IMR-90 (cell line): ENCODE results near the gene S100A4. TPM values are rescaled to one million over a fixed set of nuclear protein-coding genes. Genes with fewer than 3 reads are reported as not detected.

Experiments used
- ATAC-seq: fragments of 200-7000 bp; cut with Tn5 transposase; 2 replicates; pipeline ENCODE4 v1.9.1; 2020; ENCODE audit warnings: low read depth, mild to moderate bottlenecking, moderate library complexity
- BruUV-seq: library from RNA; stranded (reverse); fragments of 400-500 nt; replicated peaks from 2 replicates; lab custom pipeline; 2021; lab: Mats Ljungman, UMichigan
- CTCF ChIA-PET: fragments of 300-600 bp; formaldehyde crosslinking; extraction: SDS; loops from one replicate; lab custom pipeline; 2021; ENCODE audit warnings: antibody characterized with exemption; lab: Yijun Ruan, JAX
- POLR2A ChIA-PET: fragments of 300-600 bp; sonication (Branson Sonifier 250); formaldehyde crosslinking; loops from one replicate; lab custom pipeline; 2022; ENCODE audit warnings: antibody characterized with exemption; ENCODE audit not compliant: unreplicated experiment; lab: Charles Lee
- DNase-seq: peaks from one replicate; pipeline ENCODE4 v3.0.0; 2013
- H2AFZ ChIP-seq: replicated peaks from 2 replicates; pipeline ENCODE3; 2013; ENCODE audit warnings: low read length, mild to moderate bottlenecking; ENCODE audit not compliant: poor library complexity
- H2AK5ac ChIP-seq: 2 replicates; pipeline ENCODE4 v1.6.1; 2013; ENCODE audit warnings: low read depth, low read length, inconsistent platforms
- H2AK9ac ChIP-seq: replicated peaks from 2 replicates; pipeline ENCODE3; 2013; ENCODE audit warnings: mild to moderate bottlenecking, low read depth, low read length, moderate library complexity; ENCODE audit not compliant: poor library complexity
- H2BK120ac ChIP-seq: 2 replicates; pipeline ENCODE4 v1.6.1; 2013; ENCODE audit warnings: low read depth, low read length, inconsistent platforms
- H2BK15ac ChIP-seq: 3 replicates; pipeline ENCODE4 v1.6.1; 2013; ENCODE audit warnings: low read depth, low read length, inconsistent platforms
- H2BK20ac ChIP-seq: 2 replicates; pipeline ENCODE4 v1.6.1; 2013; ENCODE audit warnings: low read depth, mild to moderate bottlenecking, inconsistent platforms, low read length, moderate library complexity
- H2BK5ac ChIP-seq: 2 replicates; pipeline ENCODE4 v1.6.1; 2013; ENCODE audit warnings: mild to moderate bottlenecking, low read depth, low read length, inconsistent platforms; ENCODE audit not compliant: poor library complexity, severe bottlenecking
- H3K14ac ChIP-seq: replicated peaks from 2 replicates; pipeline ENCODE4 v1.6.1; 2013; ENCODE audit warnings: low read depth, low read length, inconsistent platforms
- H3K18ac ChIP-seq: 2 replicates; pipeline ENCODE4 v1.6.1; 2013; ENCODE audit warnings: low read depth, low read length, control low read depth
- H3K23ac ChIP-seq: 2 replicates; pipeline ENCODE4 v1.6.1; 2013; ENCODE audit warnings: low read depth, low read length, inconsistent platforms
- H3K27ac ChIP-seq: 2 replicates; pipeline ENCODE4 v1.5.1; 2013; ENCODE audit warnings: mild to moderate bottlenecking, control low read depth, low read length; ENCODE audit not compliant: insufficient read depth
- H3K27me3 ChIP-seq: 2 replicates; pipeline ENCODE4 v1.6.1; 2013; ENCODE audit warnings: low read length; ENCODE audit not compliant: control insufficient read depth, insufficient read depth
- H3K36me3 ChIP-seq: 2 replicates; pipeline ENCODE4 v1.6.1; 2013; ENCODE audit warnings: low read length, mixed read lengths; ENCODE audit not compliant: control insufficient read depth, insufficient read depth
- H3K4ac ChIP-seq: 2 replicates; pipeline ENCODE4 v1.6.1; 2013; ENCODE audit warnings: low read depth, low read length, inconsistent platforms
- H3K4me1 ChIP-seq: 2 replicates; pipeline ENCODE4 v1.6.1; 2013; ENCODE audit warnings: low read length, mixed read lengths; ENCODE audit not compliant: control insufficient read depth, insufficient read depth
- H3K4me2 ChIP-seq: 2 replicates; pipeline ENCODE4 v1.6.1; 2013; ENCODE audit warnings: low read depth, mild to moderate bottlenecking, control low read depth, low read length, moderate library complexity
- H3K4me3 ChIP-seq: 2 replicates; pipeline ENCODE4 v1.5.1; 2013; ENCODE audit warnings: low read depth, mild to moderate bottlenecking, control low read depth, low read length, moderate library complexity; ENCODE audit not compliant: insufficient read depth
- H3K56ac ChIP-seq: 2 replicates; pipeline ENCODE4 v1.6.1; 2013; ENCODE audit warnings: low read length, inconsistent platforms; ENCODE audit not compliant: insufficient read depth; ENCODE audit errors: extremely low read depth
- H3K79me1 ChIP-seq, 2 experiments: 2 replicates each; pipeline ENCODE4 v1.6.1; 2013; ENCODE audit warnings: low read length in 2 of 2, inconsistent platforms in 1 of 2, low read depth in 1 of 2
- H3K9ac ChIP-seq: 2 replicates; pipeline ENCODE4 v1.6.1; 2013; ENCODE audit warnings: low read depth, low read length, control low read depth
- H3K9me1 ChIP-seq: 2 replicates; pipeline ENCODE4 v1.6.1; 2013; ENCODE audit warnings: low read length, inconsistent platforms; ENCODE audit not compliant: insufficient read depth
- H3K9me3 ChIP-seq: 2 replicates; pipeline ENCODE4 v1.6.1; 2013; ENCODE audit warnings: low read length; ENCODE audit not compliant: control insufficient read depth, insufficient read depth
- H4K20me1 ChIP-seq: 2 replicates; pipeline ENCODE4 v1.6.1; 2013; ENCODE audit warnings: low read length, inconsistent platforms; ENCODE audit not compliant: insufficient read depth
- H4K5ac ChIP-seq: 2 replicates; pipeline ENCODE4 v1.6.1; 2013; ENCODE audit warnings: mild to moderate bottlenecking, low read depth, low read length, control low read depth
- H4K8ac ChIP-seq, 2 experiments: 2 replicates each; pipeline ENCODE4 v1.6.1; 2013; ENCODE audit warnings: low read depth in 2 of 2, low read length in 2 of 2, control low read depth in 1 of 2, inconsistent platforms in 1 of 2
- H4K91ac ChIP-seq: 2 replicates; pipeline ENCODE4 v1.6.1; 2013; ENCODE audit warnings: low read depth, low read length, inconsistent platforms; ENCODE audit not compliant: insufficient read depth
- BHLHE40 ChIP-seq: fragments of 150-350 bp; IDR thresholded peaks from 2 replicates; pipeline ENCODE4 v1.6.1; 2016; ENCODE audit warnings: mild to moderate bottlenecking, low read depth, low read length
- CEBPB ChIP-seq: IDR thresholded peaks from 2 replicates; pipeline ENCODE4 v1.6.1; 2012; ENCODE audit warnings: low read depth, low read length, improper control_type of control experiment
- CHD1 ChIP-seq: IDR thresholded peaks from 2 replicates; pipeline ENCODE4 v1.6.1; 2012; ENCODE audit warnings: low read depth, low read length, improper control_type of control experiment
- FOS ChIP-seq: fragments of 150-350 bp; IDR thresholded peaks from 2 replicates; pipeline ENCODE4 v1.6.1; 2016; ENCODE audit warnings: low read depth, low read length
- MAFK ChIP-seq: IDR thresholded peaks from 2 replicates; pipeline ENCODE4 v1.6.1; 2012; ENCODE audit warnings: low read depth, low read length, improper control_type of control experiment
- MAZ ChIP-seq: IDR thresholded peaks from 2 replicates; pipeline ENCODE4 v1.6.1; 2012; ENCODE audit warnings: low read depth, mild to moderate bottlenecking, low read length, improper control_type of control experiment, moderate library complexity, borderline replicate concordance
- MXI1 ChIP-seq: IDR thresholded peaks from 2 replicates; pipeline ENCODE4 v1.6.1; 2012; ENCODE audit warnings: low read depth, mild to moderate bottlenecking, low read length, moderate library complexity, borderline replicate concordance
- NFE2L2 ChIP-seq: fragments of 150-350 bp; IDR thresholded peaks from 2 replicates; pipeline ENCODE4 v1.6.1; 2016; ENCODE audit warnings: low read depth, mild to moderate bottlenecking, low read length
- POLR2A ChIP-seq: IDR thresholded peaks from 2 replicates; pipeline ENCODE4 v1.6.1; 2012; ENCODE audit warnings: mild to moderate bottlenecking, low read depth, low read length
- RAD21 ChIP-seq: IDR thresholded peaks from 2 replicates; pipeline ENCODE4 v1.6.1; 2012; ENCODE audit warnings: low read length, improper control_type of control experiment
- RCOR1 ChIP-seq: IDR thresholded peaks from 2 replicates; pipeline ENCODE4 v1.6.1; 2012; ENCODE audit warnings: mild to moderate bottlenecking, low read length, improper control_type of control experiment; ENCODE audit not compliant: insufficient replicate concordance
- RFX5 ChIP-seq: IDR thresholded peaks from 2 replicates; pipeline ENCODE4 v1.8.0; 2012; ENCODE audit warnings: low read depth, mild to moderate bottlenecking, low read length, moderate library complexity
- SMC3 ChIP-seq: fragments of 150-350 bp; IDR thresholded peaks from 2 replicates; pipeline ENCODE4 v1.6.1; 2016; ENCODE audit warnings: low read depth, mild to moderate bottlenecking, antibody characterized with exemption, low read length, moderate library complexity
- WGBS, 2 experiments: methylation state at CpG; one replicate each; pipeline versions ENCODE4 v1.1.5 to v1.1.7; 2013; ENCODE audit warnings: missing lambda C conversion rate in 2 of 2; ENCODE audit not compliant: insufficient read length in 1 of 2; ENCODE audit errors: extremely low coverage in 2 of 2; 5-methylcytosine and 5-hydroxymethylcytosine counted together
- dilution Hi-C: fragments of 300-500 bp; cut with HindIII; formaldehyde crosslinking; loops from one replicate; pipeline ENCODE4 v1.14.3; 2018; ENCODE audit warnings: low sequenced_read_pairs; ENCODE audit not compliant: unreplicated experiment
- in situ Hi-C: fragments of 300-500 bp; cut with MboI; formaldehyde crosslinking; loops from 3 replicates; pipeline ENCODE4 v1.14.3; 2019; ENCODE audit warnings: low sequenced_read_pairs, inconsistent platforms, mixed read lengths
- intact Hi-C: fragments of 100-400 bp; cut with micrococcal nuclease; formaldehyde crosslinking; loops from 2 replicates; pipeline ENCODE4 v1.10.0; 2022
- polyA plus RNA-seq, 3 experiments: library from polyadenylated mRNA; depleted of rRNA; stranded (reverse); fragments of >200 nt; gene quantifications; 2 replicates each; pipeline ENCODE4 v1.2.3, GENCODE V29; 2012; ENCODE audit warnings: low replicate concordance in 1 of 3
- total RNA-seq: library from RNA; depleted of rRNA; stranded (reverse); fragments of >200 nt; gene quantifications from 2 replicates; pipeline ENCODE4 v1.2.3, GENCODE V29; 2012
- TF ChIP-seq, protein P1 (sequence below): fragments of 150-350 bp; IDR thresholded peaks from 2 replicates; pipeline ENCODE4 v1.6.1; 2016; ENCODE audit warnings: low read depth, mild to moderate bottlenecking, low read length, moderate library complexity, borderline replicate concordance
- TF ChIP-seq, protein P2 (sequence below): conservative IDR thresholded peaks from 2 replicates; pipeline ENCODE4 v1.5.1; 2012; ENCODE audit warnings: mild to moderate bottlenecking, low read depth, low read length, improper control_type of control experiment
- TF ChIP-seq, protein P3 (sequence below): fragments of 150-350 bp; IDR thresholded peaks from 2 replicates; pipeline ENCODE4 v1.6.1; 2017; ENCODE audit warnings: mild to moderate bottlenecking, antibody characterized with exemption, low read length, low read depth

Gene S100A4
- total and polyA plus RNA-seq, 2 of the 4 experiments (the other 2 are of a cell fraction), result 5.6 to 16.6 TPM

DNA sequence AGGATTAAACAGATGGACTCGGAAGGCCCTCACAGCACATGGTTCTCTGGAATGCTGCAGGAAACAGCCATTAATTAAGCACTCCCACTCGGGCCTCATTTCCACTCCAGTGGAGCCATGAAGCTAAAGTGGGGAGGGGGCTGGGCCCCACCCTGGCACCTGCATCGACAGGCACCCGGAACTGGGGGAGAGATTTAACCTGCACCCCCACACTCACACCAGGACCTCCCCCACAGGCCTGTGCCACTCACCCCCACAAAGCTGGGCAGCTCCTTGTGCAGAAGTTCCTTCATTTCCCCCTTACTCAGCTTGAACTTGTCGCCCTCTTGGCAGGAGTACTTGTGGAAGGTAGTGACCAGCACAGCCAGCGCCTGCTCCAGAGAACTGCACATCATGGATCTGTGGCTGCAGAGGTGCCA lies 17.9 kb upstream of the S100A4 start:
- H3K56ac ChIP-seq, result no peak overlapping the region
- WGBS, 2 experiments, result 100% methylated on average over 3 of the region's 6 CpGs; no CpG with 5 or more reads in 1 of the 2 experiments
- BruUV-seq, result no TSS peak
- peak overlapping the region; percentile 94 for H2AK5ac ChIP-seq
- DNase-seq (no peak), ATAC-seq (no peak)
- peak overlapping the region; percentile 65; the same call in 1 of the 2 replicates for H3K4ac ChIP-seq
- H4K91ac ChIP-seq, result peak overlapping the region; percentile 66
- dilution Hi-C loops (no loop called here), in situ Hi-C loops (loop anchor here (10.0 kb wide), 1 partner anchor 49 kb away; no protein-coding TSS in a partner anchor), intact Hi-C loops (no loop called here)
- peak overlapping the region; percentile 11 for H2AK9ac ChIP-seq
- TF ChIP-seq SMC3 (no peak), RFX5 (no peak), CEBPB (no peak), CHD1 (no peak), FOS (no peak), RCOR1 (no peak), MAFK (no peak), RAD21 (no peak), POLR2A (no peak), BHLHE40 (no peak), MAZ (no peak), MXI1 (no peak), NFE2L2 (no peak)
- TF ChIP-seq, protein P1, sequence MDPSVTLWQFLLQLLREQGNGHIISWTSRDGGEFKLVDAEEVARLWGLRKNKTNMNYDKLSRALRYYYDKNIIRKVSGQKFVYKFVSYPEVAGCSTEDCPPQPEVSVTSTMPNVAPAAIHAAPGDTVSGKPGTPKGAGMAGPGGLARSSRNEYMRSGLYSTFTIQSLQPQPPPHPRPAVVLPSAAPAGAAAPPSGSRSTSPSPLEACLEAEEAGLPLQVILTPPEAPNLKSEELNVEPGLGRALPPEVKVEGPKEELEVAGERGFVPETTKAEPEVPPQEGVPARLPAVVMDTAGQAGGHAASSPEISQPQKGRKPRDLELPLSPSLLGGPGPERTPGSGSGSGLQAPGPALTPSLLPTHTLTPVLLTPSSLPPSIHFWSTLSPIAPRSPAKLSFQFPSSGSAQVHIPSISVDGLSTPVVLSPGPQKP, result no peak
- TF ChIP-seq, protein P2, sequence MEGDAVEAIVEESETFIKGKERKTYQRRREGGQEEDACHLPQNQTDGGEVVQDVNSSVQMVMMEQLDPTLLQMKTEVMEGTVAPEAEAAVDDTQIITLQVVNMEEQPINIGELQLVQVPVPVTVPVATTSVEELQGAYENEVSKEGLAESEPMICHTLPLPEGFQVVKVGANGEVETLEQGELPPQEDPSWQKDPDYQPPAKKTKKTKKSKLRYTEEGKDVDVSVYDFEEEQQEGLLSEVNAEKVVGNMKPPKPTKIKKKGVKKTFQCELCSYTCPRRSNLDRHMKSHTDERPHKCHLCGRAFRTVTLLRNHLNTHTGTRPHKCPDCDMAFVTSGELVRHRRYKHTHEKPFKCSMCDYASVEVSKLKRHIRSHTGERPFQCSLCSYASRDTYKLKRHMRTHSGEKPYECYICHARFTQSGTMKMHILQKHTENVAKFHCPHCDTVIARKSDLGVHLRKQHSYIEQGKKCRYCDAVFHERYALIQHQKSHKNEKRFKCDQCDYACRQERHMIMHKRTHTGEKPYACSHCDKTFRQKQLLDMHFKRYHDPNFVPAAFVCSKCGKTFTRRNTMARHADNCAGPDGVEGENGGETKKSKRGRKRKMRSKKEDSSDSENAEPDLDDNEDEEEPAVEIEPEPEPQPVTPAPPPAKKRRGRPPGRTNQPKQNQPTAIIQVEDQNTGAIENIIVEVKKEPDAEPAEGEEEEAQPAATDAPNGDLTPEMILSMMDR, result no peak
- TF ChIP-seq, protein P3, sequence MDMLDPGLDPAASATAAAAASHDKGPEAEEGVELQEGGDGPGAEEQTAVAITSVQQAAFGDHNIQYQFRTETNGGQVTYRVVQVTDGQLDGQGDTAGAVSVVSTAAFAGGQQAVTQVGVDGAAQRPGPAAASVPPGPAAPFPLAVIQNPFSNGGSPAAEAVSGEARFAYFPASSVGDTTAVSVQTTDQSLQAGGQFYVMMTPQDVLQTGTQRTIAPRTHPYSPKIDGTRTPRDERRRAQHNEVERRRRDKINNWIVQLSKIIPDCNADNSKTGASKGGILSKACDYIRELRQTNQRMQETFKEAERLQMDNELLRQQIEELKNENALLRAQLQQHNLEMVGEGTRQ, result no peak
- no peaks in the 10 kb centered on the region for H3K9me3 ChIP-seq
- no peak overlapping the region for H4K5ac ChIP-seq
- H3K9me1 ChIP-seq, result peaks cover 28% of the 10 kb centered on the region
- no peak overlapping the region for H3K18ac ChIP-seq
- ChIA-PET CTCF (no interaction called here), POLR2A (no interaction called here)
- H2BK5ac ChIP-seq, result peak overlapping the region; percentile 4
- H3K79me1 ChIP-seq, result peaks cover 4 to 44% of the 10 kb centered on the region in 2 experiments; a peak in 3 of 4 replicates
- H4K20me1 ChIP-seq, result no peaks in the 10 kb centered on the region
- 0 out of 2 replicates have a peak overlapping the region, but pooled peaks have one; percentile 51 for H2BK20ac ChIP-seq
- peak overlapping the region; percentile 87 for H2BK120ac ChIP-seq
- no peak overlapping the region for H3K23ac ChIP-seq
- H3K4me2 ChIP-seq, result no peak overlapping the region
- H3K27me3 ChIP-seq, result no peaks in the 10 kb centered on the region
- peak overlapping the region; percentile 58 for H2AFZ ChIP-seq
- H3K4me1 ChIP-seq, result peaks cover 29% of the 10 kb centered on the region
- no peak overlapping the region for H3K4me3 ChIP-seq
- peak overlapping the region in 1 of 2 experiments; percentile 45; a peak in 1 of 4 replicates for H4K8ac ChIP-seq
- peak overlapping the region; percentile 34; the same call in 1 of the 2 replicates for H3K14ac ChIP-seq
- H2BK15ac ChIP-seq, result peak overlapping the region; percentile 62; the same call in 2 of the 3 replicates
- H3K9ac ChIP-seq, result no peak overlapping the region
- no peaks in the 10 kb centered on the region for H3K36me3 ChIP-seq
- H3K27ac ChIP-seq, result no peak overlapping the region
